Measurements from ENCODE around the gene EID2. TPM values are rescaled to one million over a fixed set of nuclear protein-coding genes. Genes with fewer than 3 reads are reported as not detected.

EID2 gene
- total RNA-seq, 1 experiment from 2014 or later, result 26.3 TPM

GRCh38 chr19:39553082-39553652 lies 13.2 kb upstream of the EID2 start:
- CTCF ChIA-PET, result no interaction called here

GRCh38 chr19:39550197-39550596 lies 10.2 kb upstream of the EID2 start:
- Mint-ChIP-seq H3K4me3 (ENCODE audit: unreplicated experiment) (no peak overlapping the region), H3K27ac (ENCODE audit: unreplicated experiment) (no peak overlapping the region), H3K4me1 (ENCODE audit: low read depth, unreplicated experiment) (no peaks in the 10 kb centered on the region), H3K27me3 (ENCODE audit: insufficient read depth, unreplicated experiment) (peaks cover 21% of the 10 kb centered on the region), H3K9me3 (ENCODE audit: unreplicated experiment) (no peaks in the 10 kb centered on the region), H3K36me3 (ENCODE audit: insufficient read depth, unreplicated experiment) (no peaks in the 10 kb centered on the region)
- intact Hi-C loops (cut with micrococcal nuclease; ENCODE audit: unreplicated experiment), result no loop called here
- no peak overlapping the region for H3K4me3 ChIP-seq (ENCODE audit: low read depth, low read length)
- no peaks in the 10 kb centered on the region for H3K27me3 ChIP-seq (replicated peaks; ENCODE audit: control insufficient read depth, insufficient read depth, low read length)
- TF ChIP-seq CTCF (IDR thresholded peaks at IDR 0.05; ENCODE audit: insufficient read depth in 1 of 2, low read depth in 1 of 2, low read length in 1 of 2, severe bottlenecking in 1 of 2, unreplicated experiment in 1 of 2), result no peak
- no peak for DNase-seq
- no peaks in the 10 kb centered on the region for H3K9me3 ChIP-seq
- no peaks in the 10 kb centered on the region for H3K4me1 ChIP-seq
- no peaks in the 10 kb centered on the region for H3K36me3 ChIP-seq (ENCODE audit: control insufficient read depth, insufficient read depth, low read length)
- POLR2A ChIA-PET, result no interaction called here
- CTCF ChIA-PET, result interaction anchor here (0.8 to 2.0 kb wide), 2 partner anchors 122 to 123 kb away, joined by 4 to 9 read pairs; no protein-coding TSS in a partner anchor
- BruUV-seq (replicated peaks), result no TSS peak

More at GRCh38 chr19:39553082-39553652, 13.2 kb upstream of the EID2 start:
- POLR2A ChIA-PET, result no interaction called here
- intact Hi-C loops (cut with micrococcal nuclease; ENCODE audit: unreplicated experiment), result no loop called here
- H3K27me3 Mint-ChIP-seq (ENCODE audit: insufficient read depth, unreplicated experiment), result peaks cover 13% of the 10 kb centered on the region
- no peak for DNase-seq
- H3K4me1 ChIP-seq, result peaks cover 4% of the 10 kb centered on the region; the same call in 1 of the 2 replicates
- no TSS peak for BruUV-seq (replicated peaks)
- no peaks in the 10 kb centered on the region for H3K9me3 Mint-ChIP-seq (ENCODE audit: unreplicated experiment)
- no peak overlapping the region for H3K4me3 Mint-ChIP-seq (ENCODE audit: unreplicated experiment)
- H3K27me3 ChIP-seq (replicated peaks; ENCODE audit: control insufficient read depth, insufficient read depth, low read length), result no peaks in the 10 kb centered on the region
- H3K4me1 Mint-ChIP-seq (ENCODE audit: low read depth, unreplicated experiment), result peaks cover 10% of the 10 kb centered on the region
- no peak for TF ChIP-seq CTCF (IDR thresholded peaks at IDR 0.05; ENCODE audit: insufficient read depth in 1 of 2, low read depth in 1 of 2, low read length in 1 of 2, severe bottlenecking in 1 of 2, unreplicated experiment in 1 of 2)
- no peaks in the 10 kb centered on the region for H3K9me3 ChIP-seq
- H3K36me3 ChIP-seq (ENCODE audit: control insufficient read depth, insufficient read depth, low read length), result no peaks in the 10 kb centered on the region
- no peak overlapping the region for H3K27ac Mint-ChIP-seq (ENCODE audit: unreplicated experiment)
- H3K36me3 Mint-ChIP-seq (ENCODE audit: insufficient read depth, unreplicated experiment), result no peaks in the 10 kb centered on the region
- H3K4me3 ChIP-seq (ENCODE audit: low read depth, low read length), result no peak overlapping the region

GRCh38 chr19:39546599-39546998 lies 6.6 kb upstream of the EID2 start:
- Histone ChIP-seq H3K9me3 (no peaks in the 10 kb centered on the region), H3K27me3 (replicated peaks; ENCODE audit: control insufficient read depth, insufficient read depth, low read length) (no peaks in the 10 kb centered on the region), H3K36me3 (ENCODE audit: control insufficient read depth, insufficient read depth, low read length) (no peaks in the 10 kb centered on the region), H3K4me3 (ENCODE audit: low read depth, low read length) (no peak overlapping the region), H3K4me1 (no peaks in the 10 kb centered on the region)
- no peak for TF ChIP-seq CTCF (IDR thresholded peaks at IDR 0.05; ENCODE audit: insufficient read depth in 1 of 2, low read depth in 1 of 2, low read length in 1 of 2, severe bottlenecking in 1 of 2, unreplicated experiment in 1 of 2)
- DNase-seq, result no peak
- H3K4me3 Mint-ChIP-seq (ENCODE audit: unreplicated experiment), result no peak overlapping the region
- H3K9me3 Mint-ChIP-seq (ENCODE audit: unreplicated experiment), result no peaks in the 10 kb centered on the region
- H3K27me3 Mint-ChIP-seq (ENCODE audit: insufficient read depth, unreplicated experiment), result peaks cover 14% of the 10 kb centered on the region
- ChIA-PET POLR2A (no interaction called here), CTCF (interaction anchor here (0.5 kb wide), 1 partner anchor 35 kb away, joined by 3 read pairs; no protein-coding TSS in a partner anchor)
- intact Hi-C loops (cut with micrococcal nuclease; ENCODE audit: unreplicated experiment), result no loop called here
- BruUV-seq (replicated peaks), result no TSS peak
- no peak overlapping the region for H3K27ac Mint-ChIP-seq (ENCODE audit: unreplicated experiment)
- H3K4me1 Mint-ChIP-seq (ENCODE audit: low read depth, unreplicated experiment), result no peaks in the 10 kb centered on the region
- no peaks in the 10 kb centered on the region for H3K36me3 Mint-ChIP-seq (ENCODE audit: insufficient read depth, unreplicated experiment)

Data from Caco-2 (cell line).